GM19468 (cell line): Measurements from ENCODE around the gene ALDH18A1.

ENCODE experiments used
- ATAC-seq: cut with Tn5 transposase; IDR thresholded peaks from one replicate; pipeline ENCODE4 v1.9.1; 2021; ENCODE audit warnings: mild to moderate bottlenecking, moderate library complexity, moderate number of reproducible peaks; ENCODE audit not compliant: unreplicated experiment; ENCODE audit errors: extremely low read depth

The ALDH18A1 gene

GRCh38 chr10:95560278-95561176 lies 96.0 kb downstream of the ALDH18A1 start:
- no peak for ATAC-seq

DNA sequence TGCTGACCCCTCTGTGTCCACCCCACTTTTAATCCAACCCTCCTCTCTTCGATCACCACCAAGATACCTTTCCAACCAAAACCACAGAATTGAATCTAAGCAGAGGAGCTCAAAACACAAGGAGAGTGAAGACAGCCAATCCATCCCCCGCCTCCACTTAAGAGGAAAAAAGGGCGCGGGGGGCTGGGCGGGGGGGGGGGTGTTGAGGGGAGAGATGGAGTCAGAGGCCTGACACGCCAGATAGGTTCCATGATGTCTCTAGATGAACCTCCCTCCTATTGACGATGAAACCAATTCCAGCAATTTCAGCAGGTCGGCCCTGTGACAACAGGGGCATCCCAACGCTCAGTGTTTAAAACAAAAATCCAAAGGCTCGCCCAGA lies 96.6 kb downstream of the ALDH18A1 start:
- ATAC-seq: no peak

DNA sequence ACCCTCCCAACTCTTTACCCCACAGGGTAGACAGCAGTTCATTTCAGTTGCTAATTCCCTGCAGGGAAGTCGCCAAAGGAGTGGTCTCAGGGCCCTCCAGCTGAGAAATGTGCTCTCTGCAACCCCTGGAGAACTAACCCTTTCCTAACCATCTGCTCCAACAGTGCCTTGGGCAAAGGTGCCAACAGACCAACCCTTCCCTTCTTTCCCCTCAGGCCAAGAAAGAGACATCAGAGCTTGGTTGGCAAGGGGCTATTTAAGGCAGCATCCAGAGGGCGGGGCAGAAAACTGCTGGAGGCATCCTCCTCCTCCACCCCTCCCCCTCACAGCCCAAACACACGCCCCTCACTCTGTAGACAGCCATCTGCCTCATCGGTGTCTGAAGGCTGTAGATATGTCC lies 97.0 kb downstream of the ALDH18A1 start:
- no peak for ATAC-seq

DNA sequence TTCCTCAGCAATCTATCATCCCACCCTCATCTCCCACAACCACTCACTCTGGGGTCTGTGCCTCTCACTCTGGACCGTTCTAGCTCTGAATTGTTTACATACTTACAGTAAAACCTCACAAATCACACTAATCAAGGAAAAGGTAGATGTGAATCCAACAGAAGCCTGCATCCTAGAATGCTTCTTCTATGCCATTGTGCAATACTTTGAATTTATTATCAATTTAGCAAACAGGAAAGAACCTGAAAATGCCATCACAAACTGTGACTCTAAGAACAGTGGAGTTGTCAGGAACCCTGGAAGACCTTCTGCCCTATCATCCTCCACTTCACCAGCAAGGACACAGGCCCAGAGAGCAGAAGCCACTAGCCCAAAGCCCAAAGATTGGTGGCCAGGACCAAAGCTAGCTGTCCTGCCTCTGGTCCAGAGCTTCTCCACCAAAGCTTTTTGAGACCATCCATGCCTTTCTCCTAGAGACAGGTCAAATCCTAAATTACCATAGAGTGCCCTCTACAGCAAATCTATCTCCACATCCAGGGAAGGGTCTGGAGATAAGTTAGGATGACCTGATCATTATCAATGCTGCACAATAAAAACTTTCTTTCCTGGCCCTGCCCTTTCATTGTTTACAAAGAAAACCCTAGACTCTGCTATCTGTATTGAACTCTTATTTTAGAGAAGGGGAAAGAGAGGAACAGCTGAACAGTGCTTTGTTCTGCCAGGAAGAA lies 97.8 kb downstream of the ALDH18A1 start:
- no peak for ATAC-seq

DNA sequence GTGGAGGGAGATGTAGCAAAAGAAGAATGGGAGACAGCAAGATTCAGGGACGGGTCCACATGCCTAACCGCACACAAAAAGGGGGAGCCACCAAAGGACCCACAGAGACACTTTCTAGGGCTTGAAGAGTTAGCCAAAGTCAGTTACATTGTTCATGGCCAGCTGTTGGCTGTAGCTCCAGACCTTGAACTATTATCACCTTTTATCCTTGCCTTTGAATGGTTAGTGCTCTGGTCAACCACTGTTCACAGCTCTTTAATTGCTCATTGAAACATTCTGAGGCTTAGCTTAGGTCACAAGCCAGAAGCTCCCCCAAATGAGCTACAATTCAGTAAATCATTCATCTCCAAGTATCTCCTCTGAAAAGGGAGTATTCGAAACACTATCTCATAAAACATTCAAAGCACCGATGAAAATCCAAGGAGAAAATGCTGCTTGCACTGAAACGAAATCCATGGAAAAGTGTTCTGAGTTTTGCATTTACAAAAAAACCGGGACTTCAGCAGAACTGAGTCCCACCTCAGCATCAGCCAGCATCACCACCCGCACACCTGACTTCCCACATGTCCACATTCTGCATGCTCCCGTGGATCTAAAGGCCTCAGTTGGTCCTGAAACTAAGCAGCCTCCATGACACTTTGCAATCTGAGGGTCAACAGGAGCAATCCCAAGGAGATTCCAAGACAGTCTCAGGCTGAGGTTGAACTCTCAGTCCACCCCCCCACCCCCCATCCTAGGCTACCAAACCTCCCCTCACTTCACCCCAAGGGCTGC lies 99.3 kb downstream of the ALDH18A1 start:
- no peak for ATAC-seq
